ENCODE data around the gene GDF7.

GDF7 gene

GRCh38 chr2:20677301-20678085, 10.5 kb downstream of the GDF7 start:
- peaks cover 2% of the 10 kb centered on the region for H3K36me3 Mint-ChIP-seq (ENCODE audit: low read depth)
- H3K4me1 Mint-ChIP-seq = peaks cover 8% of the 10 kb centered on the region
- H3K4me3 Mint-ChIP-seq = no peak overlapping the region
- H3K27me3 Mint-ChIP-seq = peaks cover 9% of the 10 kb centered on the region
- H3K27ac Mint-ChIP-seq = no peak overlapping the region
- DNase-seq (no peak), ATAC-seq (no peak)
- no peaks in the 10 kb centered on the region for H3K9me3 Mint-ChIP-seq

- no peak overlapping the region for H3K27ac Mint-ChIP-seq
- H3K4me1 Mint-ChIP-seq = peaks cover 8% of the 10 kb centered on the region
- H3K4me3 Mint-ChIP-seq = no peak overlapping the region
Measured at GRCh38 chr2:20678086-20678395, 11.1 kb downstream of the GDF7 start.

DNA sequence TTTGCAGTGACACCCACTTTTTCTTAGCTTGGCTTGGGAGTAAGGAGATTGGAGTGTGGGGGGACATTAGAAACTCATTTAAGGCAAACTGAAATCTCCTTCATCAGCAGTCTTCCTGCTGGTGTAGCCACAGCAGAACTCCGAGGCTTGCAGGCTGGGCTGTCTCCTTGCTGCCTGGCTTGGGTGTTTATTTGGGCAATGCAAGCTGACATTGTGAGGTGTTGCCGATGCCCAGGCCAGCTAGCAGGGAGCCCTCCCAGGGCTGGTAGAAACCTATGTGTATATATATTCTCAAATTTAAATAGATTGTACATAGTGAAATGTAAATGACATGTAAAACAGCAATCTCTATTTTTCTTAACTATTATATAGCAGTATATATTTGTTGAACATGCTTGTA, 11.8 kb downstream of the GDF7 start:
- H3K27me3 Mint-ChIP-seq = no peaks in the 10 kb centered on the region

More at GRCh38 chr2:20678086-20678395, 11.1 kb downstream of the GDF7 start:
- no peak for DNase-seq
- ATAC-seq = no peak
- peaks cover 5% of the 10 kb centered on the region for H3K27me3 Mint-ChIP-seq
- peaks cover 3% of the 10 kb centered on the region for H3K36me3 Mint-ChIP-seq (ENCODE audit: low read depth)
- H3K9me3 Mint-ChIP-seq = no peaks in the 10 kb centered on the region

GRCh38 chr2:20680744-20681375, 13.9 kb downstream of the GDF7 start:
- H3K27me3 Mint-ChIP-seq = no peaks in the 10 kb centered on the region
- H3K27ac Mint-ChIP-seq = no peak overlapping the region
- H3K4me1 Mint-ChIP-seq = peaks cover 5% of the 10 kb centered on the region
- H3K9me3 Mint-ChIP-seq = no peaks in the 10 kb centered on the region
- ATAC-seq = no peak
- H3K4me3 Mint-ChIP-seq = no peak overlapping the region
- peaks cover 10% of the 10 kb centered on the region for H3K36me3 Mint-ChIP-seq (ENCODE audit: low read depth)
- no peak for DNase-seq

More for the DNA sequence above, 11.8 kb downstream of the GDF7 start:
- no peak for ATAC-seq
- H3K36me3 Mint-ChIP-seq (ENCODE audit: low read depth) = peaks cover 4% of the 10 kb centered on the region
- peaks cover 8% of the 10 kb centered on the region for H3K4me1 Mint-ChIP-seq
- DNase-seq = no peak
- no peaks in the 10 kb centered on the region for H3K9me3 Mint-ChIP-seq
- H3K27ac Mint-ChIP-seq = no peak overlapping the region
- no peak overlapping the region for H3K4me3 Mint-ChIP-seq

GRCh38 chr2:20682167-20682920, 15.4 kb downstream of the GDF7 start:
- Mint-ChIP-seq H3K27me3 (no peaks in the 10 kb centered on the region), H3K4me1 (no peaks in the 10 kb centered on the region), H3K27ac (no peak overlapping the region), H3K4me3 (no peak overlapping the region), H3K9me3 (no peaks in the 10 kb centered on the region), H3K36me3 (ENCODE audit: low read depth) (peaks cover 22% of the 10 kb centered on the region)
- ATAC-seq = no peak
- DNase-seq = no peak

DNA sequence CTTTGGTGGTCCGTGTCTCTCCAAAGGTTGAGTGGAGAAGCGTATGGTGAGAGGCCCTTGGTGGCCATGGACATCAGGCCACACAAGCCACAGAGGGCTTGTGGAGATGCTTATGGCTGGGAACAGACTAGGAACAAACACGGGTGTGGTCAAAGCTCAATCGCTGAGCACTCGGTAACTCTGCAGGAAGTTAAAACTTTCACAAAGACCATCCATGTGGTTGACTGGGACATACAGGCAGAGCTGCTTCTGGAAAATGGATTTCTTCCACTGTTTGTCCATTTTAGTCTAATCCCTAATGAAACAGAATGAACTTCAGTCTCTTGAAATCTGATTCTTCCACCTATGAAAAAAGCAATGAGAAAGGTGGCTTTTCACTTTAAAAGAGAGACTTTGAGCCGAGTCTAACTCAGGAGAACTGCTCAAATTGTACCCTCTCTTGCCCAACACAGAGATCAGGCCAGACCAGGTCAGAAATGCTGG, 17.7 kb downstream of the GDF7 start:
- Mint-ChIP-seq H3K9me3 (no peaks in the 10 kb centered on the region), H3K27ac (no peak overlapping the region), H3K4me1 (no peaks in the 10 kb centered on the region), H3K27me3 (no peaks in the 10 kb centered on the region), H3K36me3 (ENCODE audit: low read depth) (peaks cover 33% of the 10 kb centered on the region), H3K4me3 (no peak overlapping the region)
- no peak for ATAC-seq
- DNase-seq = no peak

- DNase-seq = no peak
- H3K27ac Mint-ChIP-seq = no peak overlapping the region
- ATAC-seq = no peak
- H3K4me1 Mint-ChIP-seq = no peaks in the 10 kb centered on the region
- no peaks in the 10 kb centered on the region for H3K9me3 Mint-ChIP-seq
- H3K27me3 Mint-ChIP-seq = no peaks in the 10 kb centered on the region
- no peak overlapping the region for H3K4me3 Mint-ChIP-seq
- peaks cover 42% of the 10 kb centered on the region for H3K36me3 Mint-ChIP-seq (ENCODE audit: low read depth)
Measured at GRCh38 chr2:20687260-20687832, 20.4 kb downstream of the GDF7 start.

DNA sequence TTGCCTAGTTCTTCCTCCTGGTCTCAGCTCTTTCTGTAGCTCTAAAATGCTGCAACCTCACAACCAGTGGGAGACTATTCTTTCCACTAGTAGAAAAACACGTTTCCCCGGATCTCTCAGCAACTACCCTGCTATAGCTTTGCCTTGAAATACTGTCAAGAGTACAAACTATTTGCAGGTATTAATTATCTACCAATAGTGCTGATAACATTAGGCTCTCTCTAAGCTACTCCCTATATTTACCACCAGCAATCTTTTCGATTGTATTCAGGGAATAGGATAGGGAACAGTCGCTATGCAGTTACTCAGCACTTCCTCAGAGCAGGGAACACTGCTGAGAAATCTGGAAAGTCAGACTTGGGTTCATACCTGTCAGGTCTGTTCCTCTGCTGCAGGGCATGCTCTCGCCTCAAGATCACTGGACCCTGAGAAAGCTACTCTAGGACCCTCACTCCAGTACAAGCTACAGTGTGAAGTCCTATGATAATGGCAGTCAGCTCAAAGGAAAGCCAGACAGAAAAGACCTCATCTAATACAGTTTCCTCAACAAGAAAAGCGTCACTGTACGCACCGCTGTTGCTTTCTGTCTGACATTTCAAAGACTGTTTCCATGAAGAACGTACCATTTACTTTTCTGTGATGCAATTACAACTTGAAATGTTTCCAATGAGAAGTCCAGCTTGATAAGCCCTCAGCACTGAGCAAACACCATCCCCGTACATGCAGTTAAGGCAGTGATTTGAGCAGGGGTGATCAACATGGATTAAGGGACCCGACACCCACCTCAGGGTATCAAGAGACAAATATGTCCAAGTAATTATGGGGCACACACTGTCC, 22.7 kb downstream of the GDF7 start:
- H3K36me3 Mint-ChIP-seq (ENCODE audit: low read depth) = peaks cover 40% of the 10 kb centered on the region
- no peak for ATAC-seq
- H3K27me3 Mint-ChIP-seq = no peaks in the 10 kb centered on the region
- DNase-seq = no peak
- no peaks in the 10 kb centered on the region for H3K4me1 Mint-ChIP-seq
- no peak overlapping the region for H3K4me3 Mint-ChIP-seq
- H3K9me3 Mint-ChIP-seq = no peaks in the 10 kb centered on the region
- H3K27ac Mint-ChIP-seq = no peak overlapping the region

DNA sequence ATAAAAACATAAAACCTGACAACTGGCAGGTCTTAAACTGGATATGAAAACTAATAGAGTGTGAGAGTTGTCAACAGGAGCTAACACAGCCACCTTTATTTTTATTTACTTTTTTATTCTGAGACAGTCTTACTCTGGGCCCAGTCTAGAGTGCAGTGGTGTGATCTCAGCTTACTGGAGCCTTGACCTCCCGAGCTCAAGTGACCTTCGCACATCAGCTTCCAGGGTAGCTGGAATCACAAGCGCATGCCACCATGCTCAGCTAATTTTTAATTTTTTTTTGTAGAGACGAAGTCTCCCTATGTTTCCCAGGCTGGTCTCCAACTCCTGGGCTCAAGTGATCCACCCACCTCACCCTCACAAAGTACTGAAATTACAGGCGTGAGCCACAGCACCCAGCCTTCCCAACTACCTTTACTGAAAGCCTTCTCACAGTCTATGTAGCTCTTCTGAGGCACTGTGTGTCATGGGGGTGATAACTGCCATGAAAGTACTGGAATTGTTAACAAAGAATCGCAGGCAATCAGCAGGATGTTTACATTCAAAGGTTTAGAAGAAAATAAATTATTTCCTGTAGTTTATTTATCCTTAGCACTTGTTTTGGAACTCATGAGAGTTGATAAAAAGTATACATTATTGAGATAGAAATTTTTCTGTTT, 24.3 kb downstream of the GDF7 start:
- Mint-ChIP-seq H3K4me1 (no peaks in the 10 kb centered on the region), H3K36me3 (ENCODE audit: low read depth) (peaks cover 33% of the 10 kb centered on the region), H3K27ac (no peak overlapping the region), H3K9me3 (no peaks in the 10 kb centered on the region), H3K4me3 (no peak overlapping the region), H3K27me3 (no peaks in the 10 kb centered on the region)
- DNase-seq = no peak
- ATAC-seq = no peak

- Mint-ChIP-seq H3K27me3 (no peaks in the 10 kb centered on the region), H3K36me3 (ENCODE audit: low read depth) (peaks cover 25% of the 10 kb centered on the region), H3K4me3 (no peak overlapping the region), H3K9me3 (no peaks in the 10 kb centered on the region), H3K27ac (no peak overlapping the region), H3K4me1 (no peaks in the 10 kb centered on the region)
- ATAC-seq (no peak), DNase-seq (no peak)
Measured at GRCh38 chr2:20692081-20692480, 25.1 kb downstream of the GDF7 start.

GRCh38 chr2:20693317-20693716, 26.4 kb downstream of the GDF7 start:
- no peak for DNase-seq
- Mint-ChIP-seq H3K4me1 (no peaks in the 10 kb centered on the region), H3K4me3 (no peak overlapping the region), H3K27me3 (no peaks in the 10 kb centered on the region), H3K9me3 (no peaks in the 10 kb centered on the region), H3K27ac (no peak overlapping the region), H3K36me3 (ENCODE audit: low read depth) (peaks cover 21% of the 10 kb centered on the region)
- ATAC-seq = no peak

DNA sequence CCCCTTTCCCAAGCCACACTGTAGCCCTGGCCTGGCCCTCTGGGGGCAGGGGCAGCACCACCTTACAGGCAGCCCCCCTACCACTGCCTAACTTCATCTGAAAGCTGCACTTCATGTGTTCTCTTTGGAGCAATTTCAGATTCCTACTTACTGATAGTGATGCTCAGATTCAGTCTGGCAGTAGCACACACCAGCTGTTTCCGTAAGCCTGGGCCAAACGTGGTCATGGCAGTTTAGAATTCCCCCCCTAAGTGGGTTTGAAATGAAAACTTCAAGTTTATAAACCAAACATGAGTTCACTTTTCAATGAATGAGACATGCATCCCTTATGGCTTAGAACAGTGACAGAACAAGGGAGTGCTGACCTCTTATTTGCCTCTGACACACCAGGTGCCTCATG, 29.4 kb downstream of the GDF7 start:
- DNase-seq (no peak), ATAC-seq (no peak)
- Mint-ChIP-seq H3K27ac (no peak overlapping the region), H3K36me3 (ENCODE audit: low read depth) (peaks cover 13% of the 10 kb centered on the region), H3K4me1 (peaks cover 12% of the 10 kb centered on the region), H3K4me3 (no peak overlapping the region), H3K9me3 (no peaks in the 10 kb centered on the region), H3K27me3 (no peaks in the 10 kb centered on the region)

DNA sequence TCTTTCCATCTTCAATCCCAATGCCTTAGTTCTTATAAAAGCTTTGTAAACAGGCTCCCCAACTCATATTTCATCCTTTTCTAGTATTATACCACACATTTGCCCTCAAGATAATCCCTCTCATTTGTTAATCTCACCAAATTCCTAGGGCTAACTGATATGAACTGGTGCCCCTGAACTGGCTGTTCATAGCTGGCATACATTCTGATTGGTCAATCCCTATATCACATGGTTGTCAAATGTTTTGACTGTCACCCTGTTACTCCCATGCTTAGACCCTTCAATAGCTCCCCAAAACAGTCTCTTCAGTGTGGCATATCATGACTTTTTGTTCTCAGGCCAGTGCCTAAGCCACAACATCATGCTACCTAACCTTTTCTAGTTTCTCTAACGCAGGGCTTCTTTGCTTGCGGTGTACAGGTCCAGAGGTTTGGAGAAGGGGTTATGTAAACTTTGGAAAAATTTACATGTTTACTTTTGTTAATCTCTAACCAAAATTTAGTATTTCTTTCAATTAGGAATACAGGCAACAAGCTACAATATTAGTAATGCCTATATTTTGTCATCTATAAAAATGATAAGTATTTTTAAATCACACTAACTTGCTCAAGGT, 30.5 kb downstream of the GDF7 start:
- no peak overlapping the region for H3K4me3 Mint-ChIP-seq
- no peaks in the 10 kb centered on the region for H3K9me3 Mint-ChIP-seq
- peaks cover 12% of the 10 kb centered on the region for H3K4me1 Mint-ChIP-seq
- DNase-seq (no peak), ATAC-seq (no peak)
- peaks cover 9% of the 10 kb centered on the region for H3K36me3 Mint-ChIP-seq (ENCODE audit: low read depth)
- no peak overlapping the region for H3K27ac Mint-ChIP-seq
- no peaks in the 10 kb centered on the region for H3K27me3 Mint-ChIP-seq
